Panc1 (cell line): ENCODE measurements around the gene SRSF7.

ENCODE experiments used
- POLR2AphosphoS5 ChIP-seq: IDR thresholded peaks from 2 replicates; pipeline ENCODE4 v1.6.1; 2012; ENCODE audit warnings: mild to moderate bottlenecking, low read depth, low read length, moderate library complexity
- TF ChIP-seq, protein P1 (sequence below): fragments of 450-650 bp; IDR thresholded peaks from 2 replicates; pipeline ENCODE4 v1.5.1; 2017; ENCODE audit warnings: mild to moderate bottlenecking

DNA sequence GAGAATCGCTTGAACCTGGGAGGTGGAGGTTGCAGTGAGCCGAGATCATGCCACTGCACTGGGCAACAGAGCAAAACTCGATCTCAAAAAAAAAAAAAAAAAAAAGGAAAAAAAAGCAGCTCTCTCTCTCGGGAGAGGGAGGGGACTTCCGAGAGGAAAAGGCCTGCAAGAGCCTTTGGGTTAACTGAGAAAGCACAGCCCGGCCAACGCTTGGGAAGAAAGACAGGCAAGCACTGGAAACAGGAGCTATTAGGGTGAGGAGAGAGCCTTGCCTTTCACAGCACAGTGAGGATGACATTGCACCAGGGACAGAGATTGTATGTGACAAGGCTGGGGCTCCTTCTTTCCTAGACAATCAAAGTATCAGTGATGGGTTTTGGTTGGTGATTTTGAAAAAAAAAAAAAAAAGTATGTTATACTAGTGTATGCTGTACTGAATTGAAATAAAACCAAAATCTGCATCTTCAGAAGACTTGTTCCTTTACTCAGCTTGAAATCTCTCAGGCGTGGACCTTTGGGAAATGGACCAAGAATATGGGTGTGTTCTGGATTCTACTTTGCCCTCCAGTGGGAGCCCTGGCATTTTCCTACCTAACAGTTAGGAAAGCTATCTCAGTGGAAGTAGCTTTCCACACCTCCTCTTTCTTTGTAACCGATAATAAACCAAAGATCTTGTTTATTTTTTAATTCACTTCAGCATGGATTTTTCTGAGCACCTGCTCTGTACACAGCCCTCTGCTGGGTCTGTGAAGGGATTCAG lies 16.7 kb downstream of the SRSF7 start:
- TF ChIP-seq, protein P1, sequence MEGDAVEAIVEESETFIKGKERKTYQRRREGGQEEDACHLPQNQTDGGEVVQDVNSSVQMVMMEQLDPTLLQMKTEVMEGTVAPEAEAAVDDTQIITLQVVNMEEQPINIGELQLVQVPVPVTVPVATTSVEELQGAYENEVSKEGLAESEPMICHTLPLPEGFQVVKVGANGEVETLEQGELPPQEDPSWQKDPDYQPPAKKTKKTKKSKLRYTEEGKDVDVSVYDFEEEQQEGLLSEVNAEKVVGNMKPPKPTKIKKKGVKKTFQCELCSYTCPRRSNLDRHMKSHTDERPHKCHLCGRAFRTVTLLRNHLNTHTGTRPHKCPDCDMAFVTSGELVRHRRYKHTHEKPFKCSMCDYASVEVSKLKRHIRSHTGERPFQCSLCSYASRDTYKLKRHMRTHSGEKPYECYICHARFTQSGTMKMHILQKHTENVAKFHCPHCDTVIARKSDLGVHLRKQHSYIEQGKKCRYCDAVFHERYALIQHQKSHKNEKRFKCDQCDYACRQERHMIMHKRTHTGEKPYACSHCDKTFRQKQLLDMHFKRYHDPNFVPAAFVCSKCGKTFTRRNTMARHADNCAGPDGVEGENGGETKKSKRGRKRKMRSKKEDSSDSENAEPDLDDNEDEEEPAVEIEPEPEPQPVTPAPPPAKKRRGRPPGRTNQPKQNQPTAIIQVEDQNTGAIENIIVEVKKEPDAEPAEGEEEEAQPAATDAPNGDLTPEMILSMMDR = no peak
- no peak for TF ChIP-seq POLR2AphosphoS5
